GM12801 (cell line): ENCODE measurements around the gene ABCC8.

ENCODE experiments used
- CTCF ChIP-seq: IDR thresholded peaks from one replicate; pipeline ENCODE4 v1.5.1; 2011; ENCODE audit warnings: control low read depth; ENCODE audit not compliant: insufficient read length; ENCODE audit errors: extremely low read depth

ABCC8 gene

DNA sequence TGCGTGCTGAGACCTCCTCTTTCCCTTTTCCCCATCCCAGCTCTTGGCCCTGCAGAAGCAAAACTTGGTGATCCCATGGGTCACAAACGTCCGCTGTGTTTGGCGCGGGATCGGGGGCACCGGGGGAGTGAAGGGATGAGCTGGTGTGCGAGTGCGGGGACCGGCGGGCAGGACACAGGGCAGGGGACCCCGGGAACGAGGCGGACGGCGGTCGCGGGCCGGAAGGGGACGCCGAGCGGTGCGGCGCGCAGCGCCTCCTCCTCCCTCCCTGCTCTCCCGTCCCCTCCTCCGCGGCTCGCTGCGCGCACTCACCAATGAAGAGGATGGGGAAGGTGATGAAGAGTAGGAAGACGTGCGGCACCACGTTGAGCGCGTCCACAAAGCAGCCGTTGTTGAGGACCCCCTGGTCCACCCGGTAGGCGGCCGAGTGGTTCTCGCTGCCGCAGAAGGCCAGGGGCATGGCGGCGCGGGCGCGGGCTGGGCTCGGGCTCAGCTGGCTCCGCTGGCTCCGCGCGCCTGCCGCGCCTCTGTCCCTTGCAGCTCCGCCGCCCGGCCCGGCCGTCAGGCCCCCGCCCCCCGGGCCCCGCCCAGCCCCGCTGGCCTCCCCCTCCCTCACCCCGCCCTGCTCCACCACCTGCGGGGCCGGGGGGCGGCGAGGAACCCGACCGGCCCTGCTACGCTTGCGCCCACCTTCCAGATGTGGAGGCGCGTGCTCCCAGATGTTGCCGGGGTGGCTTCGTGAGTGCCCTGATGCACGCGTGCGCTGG is at the start of gene ABCC8:
TSS of gene ABCC8 (minus strand) at position 529 of the 767 bp plus-strand sequence. CDS start at position 460, 69 bp downstream.
- TF ChIP-seq CTCF: no peak

DNA sequence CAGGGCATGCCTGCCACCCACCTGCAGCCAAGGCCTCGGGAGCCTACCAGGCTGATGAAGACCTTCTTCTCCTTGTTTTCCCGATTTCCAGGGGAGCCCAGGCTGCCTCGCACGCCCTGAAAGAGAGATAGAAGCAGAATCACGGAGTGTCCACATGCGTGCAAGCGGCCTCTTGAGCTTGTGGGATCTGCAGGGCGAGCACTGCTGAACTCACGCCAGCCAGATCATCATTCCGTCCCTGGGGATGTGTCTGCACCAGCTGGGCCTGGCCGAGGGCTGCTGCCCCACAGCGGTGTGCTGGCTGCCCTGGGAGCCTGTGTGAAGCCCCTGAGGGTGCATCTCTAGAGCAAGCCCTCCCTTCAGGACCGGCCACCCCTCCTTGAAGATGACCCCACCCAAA is 49.7 kb upstream of the ABCC8 start:
- no peak for TF ChIP-seq CTCF

GRCh38 chr11:17525570-17525969 is 48.9 kb upstream of the ABCC8 start:
- no peak for TF ChIP-seq CTCF

- no peak for TF ChIP-seq CTCF
These were observed 47.6 kb upstream of the ABCC8 start for GRCh38 chr11:17524221-17524620.

DNA sequence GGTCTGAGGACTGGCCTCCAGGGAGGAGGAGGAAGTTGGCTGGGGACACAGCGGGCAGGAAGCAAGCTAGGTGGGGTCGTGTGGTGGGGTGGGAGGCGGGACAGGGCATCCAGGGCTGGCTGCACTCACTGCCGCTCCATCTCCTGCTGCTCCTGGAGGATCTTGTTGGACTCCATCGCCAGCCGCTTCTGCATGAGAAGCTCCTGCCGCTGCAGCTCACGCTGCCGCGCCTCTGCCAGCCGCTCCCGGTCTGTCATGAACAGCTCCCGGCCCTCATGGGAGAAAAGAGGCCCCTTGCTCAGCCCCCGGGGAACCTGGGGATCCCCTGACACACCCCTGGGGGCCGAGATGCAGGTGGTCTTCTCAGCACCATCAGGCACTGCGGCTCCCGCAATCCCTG is 46.0 kb upstream of the ABCC8 start:
- TF ChIP-seq CTCF: no peak

GRCh38 chr11:17521106-17521900 is 44.7 kb upstream of the ABCC8 start:
- TF ChIP-seq CTCF: no peak

- TF ChIP-seq CTCF: no peak
These were observed 42.6 kb upstream of the ABCC8 start for GRCh38 chr11:17519061-17519885.
